Measurements from ENCODE around the gene HINFP. TPM values are rescaled to one million over a fixed set of nuclear protein-coding genes. Genes with fewer than 3 reads are reported as not detected.

Gene HINFP
- total and polyA plus RNA-seq, 9 of the 15 experiments (the other 6 are each of a cell fraction or from before 2014, with no cell fraction given): 13.8 to 34.1 (median 22.5) TPM

GRCh38 chr11:119091178-119091577, 30.2 kb upstream of the HINFP start:
- H3K27me3 ChIP-seq (ENCODE audit: control insufficient read depth in 2 of 2, insufficient read depth in 2 of 2, low read length in 2 of 2): no peaks in the 10 kb centered on the region; a peak in 1 of 5 replicates
- peak overlapping the region; percentile 98 for H3K4me2 ChIP-seq (ENCODE audit: insufficient read depth, low read length)
- peaks cover 36 to 58% of the 10 kb centered on the region in 2 experiments for H3K4me1 ChIP-seq (replicated peaks in 1 of 2; ENCODE audit: control insufficient read depth in 2 of 2, insufficient read depth in 2 of 2, low read length in 2 of 2)
- no TSS peak for BruUV-seq (replicated peaks)
- H3K79me2 ChIP-seq (ENCODE audit: control insufficient read depth, insufficient read depth, low read length): peaks cover 91% of the 10 kb centered on the region
- ATAC-seq: no peak
- intact Hi-C loops (cut with micrococcal nuclease): no loop called here
- peaks cover 60% of the 10 kb centered on the region for H3K36me3 ChIP-seq (ENCODE audit: control insufficient read depth, insufficient read depth, low read length)
- no peaks in the 10 kb centered on the region for H3K9me1 ChIP-seq (ENCODE audit: control insufficient read depth, insufficient read depth, low read length)
- no peak for FAIRE-seq
- H3K9me3 ChIP-seq (replicated peaks; ENCODE audit: control insufficient read depth, insufficient read depth, low read depth, low read length): no peaks in the 10 kb centered on the region
- WGBS (ENCODE audit: insufficient coverage, low coverage, missing lambda C conversion rate): 43% methylated on average over 9 of the region's 9 CpGs
- CTCF ChIA-PET (ENCODE audit: low intra/inter-chr PET ratio): no interaction called here
- peak in 2 of 4 experiments; percentile 8 to 36 for DNase-seq (ENCODE audit: extremely low read depth in 1 of 4, low spot score in 3 of 4)
- peaks cover 25% of the 10 kb centered on the region for H4K20me1 ChIP-seq (replicated peaks; ENCODE audit: control insufficient read depth, insufficient read depth, low read length)
- in situ Hi-C loops (cut with MboI): no loop called here
- peak overlapping the region; percentile 94 for H3K4me3 ChIP-seq
- no peak overlapping the region for H2AFZ ChIP-seq (ENCODE audit: low read depth, low read length)
- H3K27ac ChIP-seq (ENCODE audit: extremely low read depth, low read depth, low read length): peak overlapping the region; percentile 95
- H3K9ac ChIP-seq (ENCODE audit: insufficient read depth in 1 of 2, low read depth in 2 of 2, low read length in 2 of 2): peak overlapping the region; percentile 85 to 94
- POLR2A ChIA-PET: interaction anchor here (0.6 to 5.5 kb wide), 10 partner anchors 9 to 290 kb away, joined by 3 to 68 read pairs (median 4); partner anchors contain the start of genes C2CD2L, DPAGT1, HYOU1 and VPS11
- TF ChIP-seq YBX1 (IDR thresholded peaks at IDR 0.05) (no peak), NR2C2 (CRISPR knock-in tag; IDR thresholded peaks at IDR 0.05) (no peak), NR2C2 (tag; IDR thresholded peaks at IDR 0.05) (no peak), C11orf30 (IDR thresholded peaks at IDR 0.05; ENCODE audit: low read depth) (0 out of 2 replicates have a peak, but pooled peaks have one; percentile 10), CEBPG (CRISPR knock-in tag; IDR thresholded peaks at IDR 0.05) (0 out of 2 replicates have a peak, but pooled peaks have one; percentile 36), CEBPG (tag; conservative IDR thresholded peaks at IDR 0.05 in 1 of 2, IDR thresholded peaks at IDR 0.05 in 1 of 2) (0 out of 4 replicates have a peak, but pooled peaks of 1 of the 2 experiments have one; percentile 9), MNT (conservative IDR thresholded peaks at IDR 0.05) (0 out of 4 replicates have a peak, but pooled peaks of 1 of the 2 experiments have one; percentile 11), CEBPZ (IDR thresholded peaks at IDR 0.05; ENCODE audit: borderline replicate concordance, low read depth, low read length) (no peak), CC2D1A (IDR thresholded peaks at IDR 0.05) (no peak), RBFOX2 (IDR thresholded peaks at IDR 0.05; ENCODE audit: low read depth, low read length) (peak; percentile 74), MLX (CRISPR knock-in tag; conservative IDR thresholded peaks at IDR 0.05) (no peak), CTCFL (IDR thresholded peaks at IDR 0.05; ENCODE audit: borderline replicate concordance, insufficient read depth, low read depth, low read length, poor library complexity, severe bottlenecking) (no peak), MCM2 (IDR thresholded peaks at IDR 0.05; ENCODE audit: low read depth) (no peak), ZNF589 (CRISPR knock-in tag; IDR thresholded peaks at IDR 0.05; ENCODE audit: low read depth) (no peak)
